Pulmonary artery endothelial cell (primary cell): ENCODE results near the gene EXTL1. TPM values are rescaled to one million over a fixed set of nuclear protein-coding genes. Genes with fewer than 3 reads are reported as not detected.

ENCODE experiments used
- DNase-seq: peaks from one replicate; pipeline ENCODE4 v3.0.0-alpha.2; 2011; ENCODE audit warnings: low read depth, low spot score
- total RNA-seq: library from RNA; depleted of rRNA; stranded (reverse); fragments of >200 nt; gene quantifications from 2 replicates; pipeline ENCODE4 v1.2.3, GENCODE V29; 2014

Gene EXTL1
- total RNA-seq, 1 donor from 2014 or later: not detected

GRCh38 chr1:26070296-26070962 lies 48.9 kb downstream of the EXTL1 start:
- DNase-seq: no peak

- DNase-seq: no peak
Observed at GRCh38 chr1:26070963-26071342, 49.4 kb downstream of the EXTL1 start.

GRCh38 chr1:26072305-26072704 lies 50.7 kb downstream of the EXTL1 start:
- DNase-seq: no peak

- DNase-seq: no peak
Observed at GRCh38 chr1:26075421-26076144, 54.0 kb downstream of the EXTL1 start.

GRCh38 chr1:26077524-26077923 lies 55.9 kb downstream of the EXTL1 start:
- DNase-seq: no peak

- no peak for DNase-seq
Observed at GRCh38 chr1:26078286-26079177, 57.0 kb downstream of the EXTL1 start.

GRCh38 chr1:26079178-26079563 lies 57.6 kb downstream of the EXTL1 start:
- no peak for DNase-seq

- DNase-seq: no peak
Observed at GRCh38 chr1:26079960-26080814, 58.6 kb downstream of the EXTL1 start.

GRCh38 chr1:26081267-26082019 lies 59.9 kb downstream of the EXTL1 start:
- no peak for DNase-seq

- no peak for DNase-seq
Observed at GRCh38 chr1:26082020-26082350, 60.4 kb downstream of the EXTL1 start.

- no peak for DNase-seq
Observed at GRCh38 chr1:26083208-26083607, 61.6 kb downstream of the EXTL1 start.

- DNase-seq: no peak
Observed at GRCh38 chr1:26084091-26084561, 62.6 kb downstream of the EXTL1 start.

- no peak for DNase-seq
Observed at GRCh38 chr1:26084844-26085243, 63.3 kb downstream of the EXTL1 start.

Other genes starting within 250 kb of the EXTL1 start
- gene SELENON, start 221.6 kb upstream of the EXTL1 start, total RNA-seq: 22.0 and 33.2 TPM in 2 replicates
- 27.6 and 31.7 TPM in 2 replicates for gene MTFR1L, start 201.8 kb upstream of the EXTL1 start, total RNA-seq
- gene AUNIP, start 162.3 kb upstream of the EXTL1 start, total RNA-seq: 5.1 and 5.8 TPM in 2 replicates
- 5.7 and 7.1 TPM in 2 replicates for gene PAQR7, start 146.1 kb upstream of the EXTL1 start, total RNA-seq
- gene STMN1, start 115.4 kb upstream of the EXTL1 start, total RNA-seq: 152 and 206 TPM in 2 replicates
- gene PAFAH2, start 23.7 kb upstream of the EXTL1 start, total RNA-seq: 4.0 and 7.1 TPM in 2 replicates
- gene SLC30A2, start 24.3 kb downstream of the EXTL1 start, total RNA-seq: not detected in 2 replicates
- gene TRIM63, start 45.9 kb downstream of the EXTL1 start, total RNA-seq: not detected in 2 replicates
- 5.9 TPM in 2 replicates for gene PDIK1L, start 90.0 kb downstream of the EXTL1 start, total RNA-seq
- gene FAM110D, start 137.3 kb downstream of the EXTL1 start, total RNA-seq: 0.67 and 1.3 TPM in 2 replicates
- gene C1orf232, start 147.2 kb downstream of the EXTL1 start, total RNA-seq: not detected in 2 replicates
- gene ZNF593, start 148.1 kb downstream of the EXTL1 start, total RNA-seq: 32.4 and 43.9 TPM in 2 replicates
- gene ZNF593OS, start 150.1 kb downstream of the EXTL1 start, total RNA-seq: not detected in 2 replicates
- not detected in 2 replicates for gene CNKSR1, start 155.7 kb downstream of the EXTL1 start, total RNA-seq
- gene CATSPER4, start 168.8 kb downstream of the EXTL1 start, total RNA-seq: not detected in 2 replicates
- 9.7 and 19.0 TPM in 2 replicates for gene CEP85, start 212.4 kb downstream of the EXTL1 start, total RNA-seq